Smooth muscle cell (in vitro differentiated cells): ENCODE results near the gene ANKRD6. TPM values are rescaled to one million over a fixed set of nuclear protein-coding genes. Genes with fewer than 3 reads are reported as not detected.

Source experiments
- DNase-seq: peaks from one replicate; lab custom pipeline; 2025; ENCODE audit not compliant: unreplicated experiment; lab: John Stamatoyannopoulos, UW
- H2AFZ ChIP-seq: fragments of 200-600 bp; sonication (generic); 2 replicates; pipeline ENCODE4 v1.6.0; 2016; ENCODE audit warnings: antibody characterized with exemption, low read depth, mild to moderate bottlenecking
- H3F3A ChIP-seq: fragments of 200-600 bp; sonication (generic); 2 replicates; pipeline ENCODE4 v1.6.0; 2017; ENCODE audit warnings: antibody characterized with exemption, low read depth
- H3K27ac ChIP-seq: fragments of 200-600 bp; sonication (generic); 2 replicates; pipeline ENCODE4 v1.5.1; 2016; ENCODE audit warnings: low read depth, mild to moderate bottlenecking
- H3K27me3 ChIP-seq: fragments of 200-600 bp; sonication (generic); 2 replicates; pipeline ENCODE4 v1.6.1; 2016; ENCODE audit warnings: low read depth, mild to moderate bottlenecking
- H3K36me3 ChIP-seq: fragments of 200-600 bp; sonication (generic); 2 replicates; pipeline ENCODE4 v1.5.1; 2016; ENCODE audit warnings: low read depth
- H3K4me1 ChIP-seq: fragments of 200-600 bp; sonication (generic); 2 replicates; pipeline ENCODE4 v1.5.1; 2016; ENCODE audit warnings: low read depth
- H3K4me2 ChIP-seq: fragments of 200-600 bp; sonication (generic); 2 replicates; pipeline ENCODE4 v1.6.0; 2016; ENCODE audit warnings: mild to moderate bottlenecking
- H3K4me3 ChIP-seq: fragments of 200-600 bp; sonication (generic); 2 replicates; pipeline ENCODE4 v1.5.1; 2016; ENCODE audit warnings: mild to moderate bottlenecking
- H3K79me2 ChIP-seq: fragments of 200-600 bp; sonication (generic); 2 replicates; pipeline ENCODE4 v1.6.0; 2016; ENCODE audit warnings: low read depth, mild to moderate bottlenecking
- H3K9ac ChIP-seq: fragments of 200-600 bp; sonication (generic); 2 replicates; pipeline ENCODE4 v1.6.0; 2016; ENCODE audit warnings: low read depth
- H3K9me3 ChIP-seq: fragments of 200-600 bp; sonication (generic); replicated peaks from 2 replicates; pipeline ENCODE4 v1.5.1; 2016; ENCODE audit warnings: low read depth
- H4K20me1 ChIP-seq: fragments of 200-600 bp; sonication (generic); 2 replicates; pipeline ENCODE4 v1.6.0; 2016; ENCODE audit warnings: low read depth
- CTCF ChIP-seq: fragments of 200-600 bp; sonication (generic); IDR thresholded peaks from 2 replicates; pipeline ENCODE4 v1.5.1; 2017; ENCODE audit warnings: borderline replicate concordance, mild to moderate bottlenecking, antibody characterized with exemption; ENCODE audit not compliant: insufficient read depth, poor library complexity, severe bottlenecking
- WGBS: methylation state at CpG from one replicate; pipeline ENCODE4 v1.1.7; 2016; ENCODE audit warnings: low lambda C conversion rate; 5-methylcytosine and 5-hydroxymethylcytosine counted together
- polyA plus RNA-seq: library from polyadenylated mRNA; unstranded; fragments of >200 nt; fragmentation: Nextera tagmentation; extraction: Ambion mirVana; gene quantifications from 2 replicates; pipeline ENCODE4 v1.2.1, GENCODE V29; 2016
- total RNA-seq: library from RNA; depleted of rRNA; stranded (reverse); fragments of >200 nt; gene quantifications from 2 replicates; pipeline ENCODE4 v1.2.3, GENCODE V29; 2014

Gene ANKRD6
- total and polyA plus RNA-seq, 2 experiments from 2014 or later, result 5.2 to 10.7 TPM

- no peak overlapping the region for H3K9ac ChIP-seq
- no peak for DNase-seq
- no peak overlapping the region for H2AFZ ChIP-seq
- no peak overlapping the region for H3K4me2 ChIP-seq
- H3K4me1 ChIP-seq, result no peaks in the 10 kb centered on the region
- TF ChIP-seq CTCF, result no peak
- H3K79me2 ChIP-seq, result no peaks in the 10 kb centered on the region
- no peaks in the 10 kb centered on the region for H3F3A ChIP-seq
- H3K9me3 ChIP-seq, result no peaks in the 10 kb centered on the region
- no peaks in the 10 kb centered on the region for H4K20me1 ChIP-seq
- H3K36me3 ChIP-seq, result no peaks in the 10 kb centered on the region
- no peaks in the 10 kb centered on the region for H3K27me3 ChIP-seq
- 91% methylated on average over 5 of the region's 5 CpGs for WGBS
- no peak overlapping the region for H3K4me3 ChIP-seq
- H3K27ac ChIP-seq, result no peak overlapping the region
These were observed 182.9 kb downstream of the ANKRD6 start for GRCh38 chr6:89615882-89616281.

- TF ChIP-seq CTCF, result no peak
- no peaks in the 10 kb centered on the region for H3K79me2 ChIP-seq
- H2AFZ ChIP-seq, result no peak overlapping the region
- H3F3A ChIP-seq, result no peaks in the 10 kb centered on the region
- H3K27ac ChIP-seq, result no peak overlapping the region
- no peaks in the 10 kb centered on the region for H3K27me3 ChIP-seq
- H3K4me2 ChIP-seq, result no peak overlapping the region
- no peaks in the 10 kb centered on the region for H3K9me3 ChIP-seq
- H3K9ac ChIP-seq, result no peak overlapping the region
- H4K20me1 ChIP-seq, result no peaks in the 10 kb centered on the region
- WGBS, result 86% methylated on average over 5 of the region's 5 CpGs
- no peak overlapping the region for H3K4me3 ChIP-seq
- no peak for DNase-seq
- no peaks in the 10 kb centered on the region for H3K36me3 ChIP-seq
- H3K4me1 ChIP-seq, result no peaks in the 10 kb centered on the region
These were observed 183.6 kb downstream of the ANKRD6 start for GRCh38 chr6:89616531-89616930.

GRCh38 chr6:89618026-89618425 lies 185.1 kb downstream of the ANKRD6 start:
- no peaks in the 10 kb centered on the region for H3F3A ChIP-seq
- no peaks in the 10 kb centered on the region for H4K20me1 ChIP-seq
- WGBS, result over 99% methylated on average over 6 of the region's 6 CpGs
- no peak overlapping the region for H3K4me3 ChIP-seq
- no peaks in the 10 kb centered on the region for H3K36me3 ChIP-seq
- no peak overlapping the region for H3K27ac ChIP-seq
- no peaks in the 10 kb centered on the region for H3K79me2 ChIP-seq
- no peaks in the 10 kb centered on the region for H3K27me3 ChIP-seq
- H3K4me2 ChIP-seq, result no peak overlapping the region
- no peak overlapping the region for H2AFZ ChIP-seq
- H3K9ac ChIP-seq, result no peak overlapping the region
- DNase-seq, result no peak
- TF ChIP-seq CTCF, result no peak
- no peaks in the 10 kb centered on the region for H3K9me3 ChIP-seq
- no peaks in the 10 kb centered on the region for H3K4me1 ChIP-seq

GRCh38 chr6:89619567-89619966 lies 186.6 kb downstream of the ANKRD6 start:
- TF ChIP-seq CTCF, result no peak

More at GRCh38 chr6:89619567-89619966, 186.6 kb downstream of the ANKRD6 start:
- no peak for DNase-seq
- H3K4me2 ChIP-seq, result no peak overlapping the region
- H3K36me3 ChIP-seq, result no peaks in the 10 kb centered on the region
- H3K4me1 ChIP-seq, result no peaks in the 10 kb centered on the region
- no peak overlapping the region for H3K9ac ChIP-seq
- H2AFZ ChIP-seq, result no peak overlapping the region
- no peaks in the 10 kb centered on the region for H3K79me2 ChIP-seq
- no peaks in the 10 kb centered on the region for H3F3A ChIP-seq
- no peaks in the 10 kb centered on the region for H3K9me3 ChIP-seq
- H3K4me3 ChIP-seq, result no peak overlapping the region
- no peaks in the 10 kb centered on the region for H4K20me1 ChIP-seq
- no peak overlapping the region for H3K27ac ChIP-seq
- no peaks in the 10 kb centered on the region for H3K27me3 ChIP-seq
- WGBS, result 92% methylated on average over 6 of the region's 6 CpGs
